Activated T-helper 1 cell treated with anti-CD3 and anti-CD28 coated beads, Interleukin-2, amount 50 U/mL, for 16 hours (primary cell): ENCODE measurements around the gene ITGB1BP1.
A peak's percentile ranks its signal among the peaks of the same experiment; 100 is the strongest.

Experiments
- DNase-seq, 2 donors: peaks; one replicate each; pipeline ENCODE4 v3.0.0-alpha.2; 2020; ENCODE audit warnings: low read depth in 1 of 2, low spot score in 1 of 2

ITGB1BP1 gene

DNA sequence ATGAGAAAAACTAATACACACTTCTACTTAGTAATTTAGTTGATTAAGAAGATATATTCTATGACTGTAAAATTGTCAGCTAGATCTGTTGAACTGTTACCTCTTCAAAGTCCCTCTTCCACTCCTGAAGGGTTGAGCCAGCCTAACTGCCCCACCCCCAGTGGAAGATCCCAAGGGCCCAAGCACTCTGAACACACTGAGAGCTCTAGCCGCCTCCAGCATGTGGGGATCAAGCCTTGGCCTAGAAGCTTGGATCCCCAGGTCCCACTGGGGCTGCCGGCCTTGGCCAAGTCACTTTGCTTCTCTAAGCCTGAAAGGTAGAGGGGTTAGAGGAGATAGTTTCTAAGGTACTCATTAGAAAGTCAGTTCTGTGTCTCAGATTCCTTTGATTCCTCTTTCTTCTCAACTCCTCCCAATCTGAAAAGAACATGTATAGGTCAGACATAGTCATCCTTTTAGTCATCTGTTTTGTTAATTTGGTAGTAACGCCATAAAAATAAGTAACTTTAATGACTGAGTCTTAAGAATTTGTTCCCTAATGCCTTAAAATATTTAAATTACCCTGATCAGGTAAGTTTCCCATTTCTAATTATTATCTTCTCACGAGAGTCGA is 5.7 kb upstream of the ITGB1BP1 start:
- DNase-seq: no peak

GRCh38 chr2:9424447-9425164 is 1.3 kb upstream of the ITGB1BP1 start:
- DNase-seq: no peak

- no peak for DNase-seq
Observed at GRCh38 chr2:9423922-9424272, 569 bp upstream of the ITGB1BP1 start.

- peak in 1 of 2 donors; percentile 15 for DNase-seq
Observed at GRCh38 chr2:9422321-9423099, 818 bp downstream of the ITGB1BP1 start.

DNA sequence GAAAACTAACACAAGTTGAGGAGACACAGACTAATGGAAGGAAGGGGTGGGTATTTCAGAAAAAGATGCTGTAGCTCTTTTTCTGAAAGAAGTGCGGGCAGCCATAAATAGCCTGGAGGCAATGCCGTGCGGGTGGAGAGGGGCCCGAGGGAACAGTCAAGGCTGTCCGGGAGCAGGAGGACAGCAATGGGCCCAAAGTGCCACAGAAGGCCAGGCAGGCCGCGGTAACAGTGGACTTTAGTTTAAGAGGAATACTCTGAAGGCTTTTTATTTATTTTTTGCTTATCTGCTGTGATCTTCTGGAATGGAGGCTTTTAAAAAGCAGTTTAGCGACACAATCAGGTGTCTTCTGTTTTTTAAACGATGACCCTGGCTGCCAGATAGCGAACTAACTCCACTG is 2.8 kb downstream of the ITGB1BP1 start:
- DNase-seq: no peak

GRCh38 chr2:9419541-9419940 is 3.8 kb downstream of the ITGB1BP1 start:
- DNase-seq: no peak

GRCh38 chr2:9418746-9419145 is 4.6 kb downstream of the ITGB1BP1 start:
- DNase-seq: no peak

- DNase-seq: no peak
Observed at GRCh38 chr2:9417725-9418124, 5.6 kb downstream of the ITGB1BP1 start.

DNA sequence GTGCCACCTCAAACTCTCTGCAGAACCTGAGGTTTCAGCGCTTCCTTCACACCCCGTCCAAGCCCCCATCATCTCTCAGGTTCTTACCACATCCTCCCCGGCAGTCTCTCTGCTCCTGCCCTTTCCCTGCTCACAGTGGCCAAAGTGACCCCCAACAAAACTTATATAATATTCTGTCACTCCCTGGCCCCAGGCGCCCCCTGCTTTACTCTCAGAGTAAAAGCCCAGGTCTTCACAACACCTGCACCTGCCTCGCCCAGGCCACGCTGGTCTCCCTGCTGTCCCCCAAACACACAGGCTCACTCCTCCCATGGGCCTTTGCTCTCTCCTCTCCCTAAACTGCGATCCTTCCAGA is 6.4 kb downstream of the ITGB1BP1 start:
- DNase-seq: no peak

DNA sequence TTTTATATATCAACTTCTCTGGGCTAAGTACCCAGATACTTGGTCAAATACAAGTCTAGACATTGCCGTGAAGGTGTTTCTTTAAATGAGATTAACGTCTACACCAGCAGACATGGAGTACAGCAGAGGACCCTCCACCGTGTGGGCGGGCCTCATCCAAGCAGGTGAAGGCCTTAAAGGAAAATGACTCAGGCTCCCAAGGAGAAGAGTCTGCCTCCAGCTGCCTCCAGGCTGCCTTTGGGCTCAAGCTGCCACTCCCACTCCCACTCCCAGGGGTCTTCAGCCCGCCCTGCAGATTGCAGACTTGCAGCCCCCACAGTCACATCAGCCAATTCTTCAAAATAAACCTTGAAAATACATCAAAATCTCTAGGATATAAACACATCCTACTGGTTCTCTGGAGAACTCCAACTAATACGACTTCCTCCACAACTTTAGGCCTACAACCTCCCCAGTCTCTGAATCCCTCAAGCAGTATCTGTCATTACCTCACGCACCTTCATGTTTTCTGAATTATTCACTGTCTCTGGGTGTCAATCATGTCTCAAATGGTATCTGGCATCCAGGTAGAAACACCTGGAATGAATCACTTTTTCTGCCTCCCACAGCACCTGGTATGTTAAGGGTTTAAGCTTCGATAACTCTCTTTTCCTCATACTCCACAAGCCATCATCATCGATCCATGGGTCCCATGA is 6.9 kb downstream of the ITGB1BP1 start:
- DNase-seq: no peak

DNA sequence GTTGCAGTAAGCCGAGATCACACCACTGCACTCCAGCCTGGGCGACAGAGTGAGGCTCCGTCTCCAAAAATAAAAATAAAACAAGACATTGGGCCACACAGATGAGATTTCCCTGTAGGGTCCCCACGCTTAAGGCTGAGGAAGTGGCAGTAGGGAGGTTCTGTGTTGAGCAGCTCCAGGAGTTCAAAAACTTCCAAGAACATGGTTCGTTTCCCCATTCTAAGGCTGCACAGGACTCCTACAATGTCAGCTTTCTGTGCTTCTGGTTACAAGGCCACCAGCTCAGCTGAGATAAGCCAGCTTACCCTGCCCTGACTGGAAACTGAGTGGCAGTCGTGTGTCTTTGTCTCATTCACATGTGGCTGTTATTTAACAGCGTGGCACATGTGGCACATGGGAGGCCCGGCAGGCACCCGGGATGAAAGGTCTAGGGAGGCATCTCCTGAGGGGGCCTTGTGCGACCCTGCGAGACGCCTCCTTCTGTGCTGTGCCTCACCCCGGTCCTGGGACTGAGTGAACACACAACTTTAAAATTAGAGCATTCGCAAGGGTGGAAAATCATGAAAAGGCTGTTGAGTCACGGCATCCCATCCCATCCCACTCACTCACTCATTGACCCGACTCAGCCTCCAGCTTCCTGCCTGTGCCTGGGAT is 7.7 kb downstream of the ITGB1BP1 start:
- no peak for DNase-seq

DNA sequence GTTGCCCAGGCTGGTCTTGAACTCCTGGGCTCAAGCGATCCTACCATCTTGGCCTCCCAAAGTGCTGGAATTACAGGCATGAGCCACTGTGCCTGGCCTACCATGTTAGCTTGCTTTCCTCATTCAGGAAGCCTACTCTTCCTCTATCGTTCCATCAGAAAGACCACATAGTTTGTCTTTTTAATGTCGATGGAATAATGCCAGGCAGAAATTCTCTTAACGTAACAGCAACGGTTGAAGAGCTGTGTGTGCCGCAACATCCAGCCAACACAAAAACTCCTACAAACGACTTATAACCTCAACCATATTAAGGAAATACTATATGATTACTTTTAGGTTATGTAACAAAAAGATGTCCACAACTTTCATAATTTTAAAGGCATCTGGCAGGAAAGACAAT is 10.5 kb downstream of the ITGB1BP1 start:
- DNase-seq: no peak

GRCh38 chr2:9410108-9410507 is 13.2 kb downstream of the ITGB1BP1 start:
- no peak for DNase-seq

GRCh38 chr2:9408641-9409151 is 14.6 kb downstream of the ITGB1BP1 start:
- no peak for DNase-seq

GRCh38 chr2:9407363-9407811 is 15.9 kb downstream of the ITGB1BP1 start:
- no peak for DNase-seq

- no peak for DNase-seq
Observed at GRCh38 chr2:9406529-9407362, 16.6 kb downstream of the ITGB1BP1 start.

DNA sequence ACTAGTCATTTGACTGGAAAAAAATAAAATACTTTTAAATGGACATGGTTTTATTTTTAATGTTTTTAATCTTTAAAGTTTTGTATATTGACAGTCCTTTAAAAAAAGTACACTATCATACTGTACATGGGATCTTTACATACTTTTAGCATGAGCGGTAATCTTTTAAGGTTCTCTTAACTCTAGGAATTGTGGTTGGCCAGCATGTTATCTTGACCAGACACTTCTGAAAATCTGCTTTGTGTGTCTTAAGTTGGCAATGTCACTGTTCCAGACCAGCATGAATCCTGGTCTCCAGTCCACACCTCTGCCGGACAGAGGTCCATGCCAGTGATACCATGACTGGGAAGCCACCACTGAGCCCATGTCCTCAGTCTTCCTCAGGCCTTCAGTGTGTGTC is 17.7 kb downstream of the ITGB1BP1 start:
- DNase-seq: no peak

DNA sequence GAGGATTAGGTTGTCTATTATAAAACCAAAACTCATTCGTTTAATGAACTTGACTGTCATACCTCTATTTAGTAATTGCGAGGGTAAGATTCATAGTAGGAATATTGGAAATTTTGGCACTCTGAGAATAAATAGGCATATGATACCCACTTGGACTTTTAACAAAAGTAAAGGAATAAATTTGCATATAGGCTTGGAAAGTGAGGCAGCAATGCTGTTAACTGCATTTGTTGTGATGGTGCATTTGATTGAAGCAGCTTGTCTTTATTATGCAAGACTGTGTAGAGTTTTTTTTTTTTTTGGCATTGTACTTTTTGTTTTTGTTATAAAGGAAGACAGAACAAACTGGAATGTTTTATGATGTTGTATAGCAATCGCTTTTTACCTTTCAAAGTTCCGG is 18.9 kb downstream of the ITGB1BP1 start:
- DNase-seq: no peak

GRCh38 chr2:9403924-9404323 is 19.4 kb downstream of the ITGB1BP1 start:
- no peak for DNase-seq
